ENCODE data around the gene JPH3.
"Not testable (repeated sequence)": the region's sequence is repeated elsewhere in the genome, so short reads cannot be mapped to it uniquely, and the experiment has no call there.

Gene JPH3

GRCh38 chr16:87675111-87675719, 72.9 kb downstream of the JPH3 start:
- TF ChIP-seq ZFX (IDR thresholded peaks at IDR 0.05) (no peak), CTCF (conservative IDR thresholded peaks at IDR 0.05) (no peak)
- H3K27ac ChIP-seq = no peak overlapping the region

- no peak for TF ChIP-seq CTCF (conservative IDR thresholded peaks at IDR 0.05)
- H3K27ac ChIP-seq = no peak overlapping the region
Measured at GRCh38 chr16:87677830-87678229, 75.5 kb downstream of the JPH3 start.

GRCh38 chr16:87678618-87679017, 76.3 kb downstream of the JPH3 start:
- TF ChIP-seq ZFX (IDR thresholded peaks at IDR 0.05) (no peak), CTCF (conservative IDR thresholded peaks at IDR 0.05) (no peak)
- H3K27ac ChIP-seq = no peak overlapping the region

GRCh38 chr16:87679593-87680271, 77.4 kb downstream of the JPH3 start:
- no peak for TF ChIP-seq ZFX (IDR thresholded peaks at IDR 0.05)
- TF ChIP-seq CTCF (conservative IDR thresholded peaks at IDR 0.05) = no peak
- no peak overlapping the region for H3K27ac ChIP-seq

- TF ChIP-seq CTCF (conservative IDR thresholded peaks at IDR 0.05) = no peak
- TF ChIP-seq ZFX (IDR thresholded peaks at IDR 0.05) = no peak
- H3K27ac ChIP-seq = no peak overlapping the region
Measured at GRCh38 chr16:87680272-87680644, 78.0 kb downstream of the JPH3 start.

- H3K27ac ChIP-seq = not testable (repeated sequence)
Measured at GRCh38 chr16:87681051-87681602, 78.8 kb downstream of the JPH3 start.

- TF ChIP-seq CTCF (conservative IDR thresholded peaks at IDR 0.05) = no peak
- no peak for TF ChIP-seq ZFX (IDR thresholded peaks at IDR 0.05)
- no peak overlapping the region for H3K27ac ChIP-seq
Measured at GRCh38 chr16:87681981-87682570, 79.8 kb downstream of the JPH3 start.

Data from C4-2B (cell line).